T-helper 1 cell (primary cell): Measurements from ENCODE around the gene NTMT1.

Source experiments
- DNase-seq, 5 donors: peaks; one replicate each; pipeline ENCODE4 v3.0.0-alpha.2; 2012 to 2020

NTMT1 gene

GRCh38 chr9:129681924-129682323, 56.0 kb downstream of the NTMT1 start:
- DNase-seq: no peak

- DNase-seq: no peak
Measured at GRCh38 chr9:129682381-129682780, 56.4 kb downstream of the NTMT1 start.

GRCh38 chr9:129685220-129685932, 59.4 kb downstream of the NTMT1 start:
- no peak for DNase-seq
